NCI-H187 (cell line): ENCODE results near the gene TF.

Experiments
- DNase-seq, 2 experiments: peaks; one replicate each; lab custom pipeline; 2025; lab: John Stamatoyannopoulos, UW

Gene TF

GRCh38 chr3:133812872-133813271 lies 66.7 kb downstream of the TF start:
- DNase-seq: no peak

GRCh38 chr3:133815386-133815785 lies 69.2 kb downstream of the TF start:
- DNase-seq: no peak

DNA sequence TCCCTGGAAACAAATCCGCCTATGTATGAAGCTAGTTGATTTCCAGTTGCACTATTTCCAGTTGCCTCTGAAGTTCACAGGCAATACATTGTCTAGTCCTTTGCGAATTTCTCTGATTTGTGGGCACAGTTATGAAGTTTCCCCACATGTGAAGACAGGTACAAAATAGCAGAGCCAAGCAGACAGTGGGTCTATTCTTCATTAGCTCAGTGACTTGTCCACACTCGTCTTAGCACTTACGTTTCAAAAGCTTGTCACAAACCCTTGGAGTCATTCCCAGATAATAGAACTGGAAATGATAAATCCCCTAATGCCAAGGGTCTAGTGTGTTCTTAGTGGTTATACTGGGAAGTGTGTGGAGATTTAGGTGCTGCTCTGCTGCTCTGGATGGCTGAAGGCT lies 73.9 kb downstream of the TF start:
- no peak for DNase-seq

DNA sequence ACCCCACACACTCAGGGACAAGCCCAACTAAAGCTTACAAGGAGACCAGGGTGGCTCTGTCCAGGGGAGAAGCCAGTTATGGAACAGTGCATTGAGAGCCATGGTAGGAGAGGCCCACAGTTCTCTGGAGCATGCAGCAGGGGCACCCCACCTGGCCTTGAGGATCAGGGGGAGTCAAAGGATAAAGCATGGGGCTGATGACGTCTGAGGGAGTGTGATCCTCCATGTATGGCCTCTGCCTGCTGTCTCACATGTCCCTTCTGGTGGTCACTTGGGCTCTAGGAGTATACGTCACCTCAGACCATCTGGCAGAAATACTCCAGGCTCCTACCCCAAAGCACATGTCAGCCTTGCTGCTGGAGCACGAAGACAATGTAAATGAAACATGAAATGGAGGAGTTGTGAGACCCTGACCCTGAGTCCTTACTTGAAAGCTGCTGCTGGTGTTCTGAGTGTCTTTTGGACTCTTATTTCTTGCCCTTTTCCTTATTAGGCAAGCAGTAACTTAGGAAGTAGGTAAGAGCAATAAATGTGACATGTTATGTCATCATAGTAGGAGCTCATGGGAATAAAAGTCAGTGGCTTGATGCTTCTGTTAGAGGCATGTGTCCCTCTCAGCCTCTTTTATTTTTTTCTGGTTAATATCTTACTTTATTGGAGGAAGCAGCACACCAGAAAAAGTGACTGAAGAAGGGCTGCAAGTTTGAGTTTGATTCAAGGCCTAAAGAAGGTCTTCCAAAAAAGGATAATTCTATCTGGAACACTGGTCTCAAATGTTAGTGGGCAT lies 74.9 kb downstream of the TF start:
- no peak for DNase-seq

DNA sequence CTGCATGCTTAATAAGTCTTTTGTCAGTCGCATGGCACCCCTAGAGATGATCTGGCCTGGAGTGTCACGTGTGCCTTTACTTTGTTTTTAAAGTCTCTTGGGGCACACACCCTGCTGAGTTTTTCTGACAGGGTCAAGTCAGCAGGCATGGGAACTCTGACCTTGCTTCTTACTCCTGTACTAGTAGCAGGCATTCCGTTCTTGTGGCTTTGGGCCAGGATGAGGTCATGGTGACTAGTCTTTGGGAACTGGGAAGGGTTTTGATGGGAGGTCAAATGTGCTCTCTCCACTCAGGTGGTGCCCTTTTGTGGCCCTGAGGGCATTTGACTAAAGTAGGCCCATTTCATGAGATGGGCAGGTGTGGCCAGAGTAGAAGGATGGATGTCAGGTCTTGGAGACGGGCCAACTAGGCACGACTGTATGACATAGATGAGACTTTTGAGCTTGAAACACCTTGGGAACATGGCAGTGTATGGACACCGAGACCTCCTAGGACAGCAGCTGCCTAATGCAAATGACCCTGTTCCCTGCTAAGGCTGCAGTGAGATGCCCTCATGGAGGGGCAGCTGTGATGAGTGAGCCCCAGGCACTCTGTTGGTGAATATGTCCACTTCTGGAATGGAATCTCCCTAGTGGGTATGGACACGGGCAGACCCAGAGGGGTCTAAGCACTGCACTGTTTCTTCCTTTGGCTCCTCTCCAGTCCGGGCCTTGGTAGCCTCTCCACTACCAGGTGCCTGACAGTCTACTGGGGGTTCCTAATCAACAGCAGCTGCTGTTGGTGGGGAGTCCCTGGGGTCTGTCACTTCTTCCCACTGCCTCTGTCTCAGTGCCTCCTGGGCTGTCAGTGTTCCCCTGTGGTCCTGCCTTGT lies 75.8 kb downstream of the TF start:
- no peak for DNase-seq

- DNase-seq: no peak
Measured at GRCh38 chr3:133824961-133825485, 78.8 kb downstream of the TF start.

- DNase-seq: no peak
Measured at GRCh38 chr3:133825969-133826727, 80.0 kb downstream of the TF start.

DNA sequence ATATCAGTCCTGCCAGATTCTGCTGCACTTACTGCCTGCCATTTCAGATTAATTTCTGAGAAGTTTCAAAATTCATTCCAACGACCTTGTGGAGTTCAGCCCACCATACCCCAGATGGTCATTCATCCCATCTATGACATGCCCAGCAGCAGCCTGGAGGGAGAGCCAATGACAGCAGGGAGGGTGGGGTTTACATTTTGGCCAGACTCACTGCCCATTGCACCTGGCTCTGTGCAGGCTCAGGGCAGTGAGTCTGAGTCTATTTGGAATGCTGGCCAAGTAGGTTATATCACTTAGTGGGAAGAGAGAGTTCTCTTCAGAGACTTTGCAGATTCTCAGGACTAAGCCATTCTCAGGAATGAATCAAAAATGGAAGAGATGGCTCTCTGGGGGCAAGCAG lies 80.9 kb downstream of the TF start:
- no peak for DNase-seq

DNA sequence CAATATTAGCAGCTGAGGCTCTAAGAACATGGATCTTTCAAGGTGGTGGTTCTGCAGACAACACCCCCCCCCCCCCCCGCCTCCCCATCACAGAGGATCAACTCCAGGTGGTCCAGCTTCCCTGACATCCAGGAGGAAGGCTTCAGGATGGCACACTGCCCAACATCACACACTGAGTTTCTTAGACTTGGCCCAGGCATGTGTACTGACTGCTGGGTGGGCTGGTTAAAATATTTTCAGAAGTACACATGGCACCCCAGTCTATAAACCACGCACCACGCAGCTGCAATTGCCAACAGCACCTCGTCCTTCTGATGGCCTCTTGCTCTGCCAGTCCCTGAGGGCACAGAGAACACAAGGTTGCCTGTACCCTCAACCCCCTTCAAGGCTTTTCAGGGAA lies 81.5 kb downstream of the TF start:
- DNase-seq: no peak

DNA sequence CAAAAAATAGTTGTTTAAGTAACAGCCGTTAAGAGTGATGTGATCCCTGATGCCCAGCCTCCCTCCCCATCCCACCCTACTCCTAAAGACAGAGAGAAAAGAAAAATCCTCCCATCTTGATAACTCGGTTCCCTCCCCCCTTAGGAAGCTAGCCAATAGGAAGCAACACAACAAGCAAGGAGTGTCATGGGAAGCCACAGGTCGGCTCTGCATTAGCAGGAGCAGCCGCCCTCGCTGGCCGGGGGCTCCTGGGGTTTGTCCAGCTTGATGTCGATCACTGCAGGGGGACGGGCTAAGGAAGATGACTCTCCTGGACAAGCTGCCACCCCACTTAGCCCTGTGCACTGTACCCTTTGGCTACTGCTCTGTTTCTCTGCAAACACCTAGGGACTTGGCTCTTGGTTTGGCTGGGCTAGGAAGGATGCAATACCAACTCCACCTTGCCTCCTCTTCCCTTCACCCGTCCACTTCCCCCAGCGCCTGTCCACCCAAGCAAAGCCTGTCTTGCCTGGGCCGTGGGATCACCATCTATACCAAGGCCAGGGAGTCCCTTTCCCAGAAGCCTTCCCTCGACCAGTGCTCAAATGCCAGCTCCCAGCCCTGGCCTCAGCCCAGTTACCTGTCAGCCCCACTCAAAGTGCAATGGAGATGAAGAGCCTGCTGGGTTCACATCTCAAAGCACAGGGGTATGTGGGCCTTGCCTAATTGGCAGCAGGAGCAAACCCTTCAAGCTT lies 82.5 kb downstream of the TF start:
- DNase-seq: no peak

DNA sequence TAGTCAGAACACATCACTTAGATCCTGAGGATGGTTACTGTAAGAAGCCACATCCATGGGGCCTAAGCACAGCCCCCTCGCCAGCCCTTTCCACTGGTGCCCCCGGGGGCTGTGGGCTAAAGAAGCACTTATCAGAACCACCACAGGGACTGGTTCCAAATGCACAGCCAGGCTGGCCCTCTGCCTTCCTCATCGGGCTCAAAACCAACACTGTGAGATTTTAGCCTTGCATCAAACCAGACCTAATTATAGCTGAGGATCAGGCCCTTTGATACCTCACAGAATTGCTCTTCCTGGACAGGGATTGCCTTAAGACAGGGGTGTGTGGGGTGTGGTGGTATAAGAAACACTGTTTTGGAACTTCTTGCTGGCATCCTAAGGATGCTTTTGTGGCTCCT lies 83.1 kb downstream of the TF start:
- no peak for DNase-seq

DNA sequence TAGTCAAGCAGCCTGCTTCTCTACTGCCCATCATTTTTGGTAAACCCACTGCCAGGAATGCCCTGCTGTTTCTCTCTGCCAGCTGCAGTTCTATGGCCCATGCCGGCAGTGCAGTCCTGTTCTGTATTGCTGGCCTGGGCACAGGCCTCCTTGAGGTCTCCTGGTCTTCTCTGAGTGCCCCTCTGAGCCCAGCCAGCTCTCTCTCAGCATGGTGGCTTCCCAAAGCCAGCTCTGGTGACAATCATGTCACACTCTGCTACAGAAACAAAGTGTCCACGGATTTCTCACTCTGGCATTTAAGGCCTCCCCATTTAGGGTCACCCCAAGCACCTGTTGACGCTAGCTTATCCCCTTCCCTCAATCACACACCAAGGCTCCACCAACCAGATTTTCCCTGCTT lies 83.9 kb downstream of the TF start:
- no peak for DNase-seq

GRCh38 chr3:133831966-133832801 lies 86.0 kb downstream of the TF start:
- DNase-seq: no peak

- no peak for DNase-seq
Measured at GRCh38 chr3:133832802-133833144, 86.6 kb downstream of the TF start.

GRCh38 chr3:133833267-133833666 lies 87.1 kb downstream of the TF start:
- no peak for DNase-seq

GRCh38 chr3:133833880-133834620 lies 87.9 kb downstream of the TF start:
- DNase-seq: no peak

GRCh38 chr3:133834621-133835417 lies 88.6 kb downstream of the TF start:
- DNase-seq: no peak

GRCh38 chr3:133835418-133835743 lies 89.2 kb downstream of the TF start:
- DNase-seq: no peak

DNA sequence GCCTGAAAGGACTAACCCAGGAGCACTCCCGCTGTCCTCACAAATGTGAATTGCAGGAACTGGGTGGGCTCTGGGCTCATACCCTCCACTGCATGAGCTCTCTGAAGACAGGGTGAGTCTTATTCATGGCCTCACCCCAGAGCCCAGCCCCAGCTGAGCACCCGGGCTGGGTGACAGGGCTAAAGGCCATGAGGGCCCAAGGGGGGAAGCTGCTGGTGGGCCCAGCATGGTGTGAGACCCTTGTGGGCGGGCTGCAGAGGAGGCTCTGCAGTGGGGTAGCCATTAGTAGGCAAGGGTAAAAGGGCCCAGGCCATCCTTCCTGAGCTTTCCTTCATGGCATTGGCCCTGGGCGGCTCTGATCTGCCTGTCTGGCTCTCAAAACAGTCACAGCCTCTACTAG lies 89.8 kb downstream of the TF start:
- no peak for DNase-seq
